H1 (cell line): ENCODE measurements around the gene ARL3. TPM values are rescaled to one million over a fixed set of nuclear protein-coding genes. Genes with fewer than 3 reads are reported as not detected.
A peak's percentile ranks its signal among the peaks of the same experiment; 100 is the strongest.

Experiments
- CHD2 ChIP-seq: IDR thresholded peaks from 2 replicates; pipeline ENCODE4 v1.6.1; 2012; ENCODE audit warnings: low read length, improper control_type of control experiment
- CHD7 ChIP-seq: fragments of 300-600 bp; sonication (generic); IDR thresholded peaks from 2 replicates; pipeline ENCODE4 v1.7.1; 2012; ENCODE audit warnings: low read length, moderate library complexity, mild to moderate bottlenecking, inconsistent platforms; ENCODE audit not compliant: insufficient replicate concordance
- EZH2 ChIP-seq: fragments of 200-600 bp; sonication (generic); IDR thresholded peaks from 2 replicates; pipeline ENCODE4 v1.7.1; 2012; ENCODE audit warnings: low read depth, mild to moderate bottlenecking, moderate library complexity, low read length, inconsistent platforms; ENCODE audit not compliant: severe bottlenecking
- KDM1A ChIP-seq: fragments of 200-600, 300-600 bp; sonication (generic); IDR thresholded peaks from 2 replicates; pipeline ENCODE4 v1.7.1; 2016; ENCODE audit warnings: mild to moderate bottlenecking, low read length, borderline replicate concordance
- MAFK ChIP-seq: IDR thresholded peaks from 2 replicates; pipeline ENCODE4 v1.6.1; 2012; ENCODE audit warnings: low read depth, mild to moderate bottlenecking, improper control_type of control experiment, low read length
- NRF1 ChIP-seq: IDR thresholded peaks from 2 replicates; pipeline ENCODE4 v1.6.1; 2011; ENCODE audit warnings: mild to moderate bottlenecking, low read depth, low read length, improper control_type of control experiment
- POLR2AphosphoS5 ChIP-seq: IDR thresholded peaks from 2 replicates; pipeline ENCODE4 v1.6.1; 2011; ENCODE audit warnings: low read depth, low read length
- RAD21 ChIP-seq, 2 experiments: IDR thresholded peaks in 1 of 2; conservative IDR thresholded peaks in 1 of 2; 2 replicates each; pipeline ENCODE4 v1.6.1; 2011; ENCODE audit warnings: low read depth in 2 of 2, low read length in 2 of 2, improper control_type of control experiment in 1 of 2, inconsistent platforms in 1 of 2, mild to moderate bottlenecking in 1 of 2, moderate library complexity in 1 of 2
- SAP30 ChIP-seq: fragments of 300-600 bp; sonication (generic); IDR thresholded peaks from 2 replicates; pipeline ENCODE4 v1.7.1; 2012; ENCODE audit warnings: low read length, moderate library complexity, mild to moderate bottlenecking, inconsistent platforms; ENCODE audit not compliant: insufficient read depth, insufficient replicate concordance
- SIX5 ChIP-seq: IDR thresholded peaks from 2 replicates; pipeline ENCODE4 v1.6.1; 2011; ENCODE audit warnings: mild to moderate bottlenecking, low read depth, low read length
- polyA plus RNA-seq, 7 experiments: library from polyadenylated mRNA; depleted of rRNA in 3 of 7; stranded (reverse) in 5 of 7; unstranded in 2 of 7; fragments of >200 nt in 5 of 7; fragments of 200-250 nt in 2 of 7; gene quantifications; 1 replicate in 5 of 7; 2 replicates in 1 of 7; 4 replicates in 1 of 7; pipeline versions ENCODE4 v1.2.1 to v1.2.3, GENCODE V29; 2011 to 2013; ENCODE audit warnings: missing spikeins in 2 of 7, mixed read lengths in 2 of 7
- total RNA-seq: library from RNA; stranded (reverse); fragmentation: NEBNext Ultra II Directional; extraction: Animal tissue kit (Norgen Biotek cat#: 25700); gene quantifications from 2 replicates; pipeline ENCODE4 v1.2.1, GENCODE V29; 2021

Gene ARL3
- total and polyA plus RNA-seq, 2 of the 8 experiments (the other 6 are each of a cell fraction or from before 2014, with no cell fraction given): 8.8 to 16.2 TPM

DNA sequence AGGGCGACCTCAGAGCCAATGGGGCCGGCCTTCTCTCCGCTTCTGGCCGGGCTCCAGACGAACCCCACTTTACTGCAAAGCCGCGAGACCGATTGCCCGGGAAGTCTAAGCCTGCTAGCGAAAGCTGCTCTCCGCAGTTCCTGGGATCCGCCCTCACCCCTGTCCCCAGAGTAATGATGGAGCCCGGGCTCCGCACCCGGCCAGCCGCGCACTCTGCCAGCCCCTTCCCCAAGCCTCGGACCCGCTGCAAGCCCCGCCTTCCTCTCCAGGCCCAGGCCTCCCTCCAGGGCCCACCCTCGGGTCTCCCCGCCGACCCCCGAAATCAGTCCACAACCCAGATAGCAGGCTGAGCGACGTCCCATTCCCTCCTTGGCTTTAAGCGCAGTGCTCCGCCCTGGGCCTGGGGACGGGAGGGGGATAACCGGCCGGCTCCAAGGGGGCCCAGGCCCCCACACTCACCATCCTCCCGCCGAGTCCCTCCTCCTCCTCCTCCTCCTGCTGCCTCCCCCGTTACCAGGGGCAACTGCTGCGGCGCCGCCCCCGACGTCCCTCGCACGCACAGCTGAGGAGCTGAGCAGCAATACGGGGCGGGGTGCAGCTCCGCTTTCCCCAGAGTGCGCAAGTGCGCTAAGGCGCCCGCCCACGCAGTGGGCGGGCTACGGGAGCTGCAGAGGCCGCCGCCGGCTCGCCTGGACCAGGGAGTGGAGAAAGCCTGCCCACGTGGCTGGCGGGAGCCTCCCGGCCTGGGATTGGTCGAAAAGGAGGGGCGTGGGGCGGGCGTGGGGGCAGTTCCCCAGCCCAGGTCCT lies at the start of gene ARL3 (continued):
- TF ChIP-seq SAP30: no peak
- no peak for TF ChIP-seq CHD7
- TF ChIP-seq NRF1: peak; percentile 49
- no peak for TF ChIP-seq EZH2
- TF ChIP-seq SIX5: no peak
- TF ChIP-seq KDM1A: peak; percentile 16; the same call in 1 of the 2 replicates
- TF ChIP-seq MAFK: no peak
- TF ChIP-seq POLR2AphosphoS5: peak; percentile 3
- no peak; a peak in 1 of 4 replicates for TF ChIP-seq RAD21 (IDR thresholded peaks at IDR 0.05 in 1 of 2, conservative IDR thresholded peaks at IDR 0.05 in 1 of 2; ENCODE audit: low read depth in 2 of 2, low read length in 2 of 2)
- no peak for TF ChIP-seq CHD2
